Heart left ventricle (tissue), 16 donors: ENCODE measurements around the gene PPEF2. TPM values are rescaled to one million over a fixed set of nuclear protein-coding genes. Genes with fewer than 3 reads are reported as not detected.

ENCODE experiments used
- ATAC-seq, 4 donors: fragments of 200-7000 bp; cut with Tn5 transposase; one replicate each; pipeline ENCODE4 v1.9.1; 2020 to 2022; ENCODE audit warnings: moderate library complexity in 4 of 4, mild to moderate bottlenecking in 3 of 4, moderate number of reproducible peaks in 1 of 4
- DNase-seq, 5 donors: peaks; one replicate each; pipeline ENCODE4 v3.0.0-alpha.2; 2020
- H3K27ac ChIP-seq, 12 donors: fragments of 200-600 bp; sonication (generic) in 4 of 12; one replicate each; pipeline versions ENCODE4 v1.5.0 to v1.8.0; 2016 to 2022; ENCODE audit warnings: mild to moderate bottlenecking in 2 of 12
- H3K27me3 ChIP-seq, 9 donors: fragments of 200-600 bp; sonication (generic) in 2 of 9; one replicate each; pipeline versions ENCODE4 v1.5.1 to v1.8.0; 2016 to 2022; ENCODE audit warnings: mild to moderate bottlenecking in 3 of 9
- H3K36me3 ChIP-seq, 9 donors: fragments of 200-600 bp; sonication (generic) in 2 of 9; one replicate each; pipeline versions ENCODE4 v1.5.0 to v1.8.0; 2018 to 2022; ENCODE audit warnings: mild to moderate bottlenecking in 2 of 9
- H3K4me1 ChIP-seq, 12 donors: fragments of 200-600 bp; sonication (generic) in 4 of 12; one replicate each; pipeline versions ENCODE4 v1.5.0 to v1.8.0; 2016 to 2022; ENCODE audit warnings: mild to moderate bottlenecking in 3 of 12
- H3K4me3 ChIP-seq, 12 donors: fragments of 200-600 bp; sonication (generic) in 4 of 12; one replicate each; pipeline versions ENCODE4 v1.5.0 to v1.8.0; 2017 to 2022; ENCODE audit warnings: mild to moderate bottlenecking in 9 of 12, moderate library complexity in 4 of 12
- H3K9me3 ChIP-seq, 12 donors: fragments of 200-600 bp; sonication (generic) in 4 of 12; one replicate each; pipeline versions ENCODE4 v1.5.0 to v1.8.0; 2016 to 2022; ENCODE audit warnings: mild to moderate bottlenecking in 1 of 12
- CTCF ChIP-seq, 12 donors: fragments of 200-600 bp; sonication (generic) in 4 of 12; IDR thresholded peaks; one replicate each; pipeline versions ENCODE4 v1.5.0 to v1.8.0; 2018 to 2022; ENCODE audit warnings: antibody characterized with exemption in 12 of 12, mild to moderate bottlenecking in 5 of 12
- POLR2A ChIP-seq, 2 donors: fragments of 450-650 bp; IDR thresholded peaks; one replicate each; pipeline ENCODE4 v1.6.1; 2017; ENCODE audit warnings: antibody characterized with exemption in 2 of 2, mild to moderate bottlenecking in 2 of 2, moderate library complexity in 2 of 2
- WGBS, 4 donors: extraction: QIAGEN DNeasy Blood & Tissue Kit in 2 of 4; methylation state at CpG; one replicate each; pipeline versions ENCODE4 v1.1.5 to v1.1.7; 2013 to 2018; 5-methylcytosine and 5-hydroxymethylcytosine counted together
- intact Hi-C, 10 donors: fragments of 100-400 bp; cut with DNase I; formaldehyde crosslinking; loops; one replicate each; pipeline versions ENCODE4 v1.11.1 to v1.14.2; 2022
- polyA plus RNA-seq, 2 donors: library from polyadenylated mRNA; stranded (reverse); fragments of 200-250 nt; gene quantifications; one replicate each; pipeline ENCODE4 v1.2.3, GENCODE V29; 2013
- total RNA-seq, 9 donors: library from RNA; depleted of rRNA in 2 of 9; stranded (reverse); fragments of >200 nt in 2 of 9; fragmentation: NEBNext Ultra II Directional in 3 of 9; extraction: Animal tissue kit (Norgen Biotek cat#: 25700) in 3 of 9; gene quantifications; one replicate each; pipeline versions ENCODE4 v1.1.0 to v1.2.4, GENCODE V29; 2016 to 2023
- donor health status: ischemic (EF 13 %, LVEDD 7.1; RV severe dilation, severe dysfunction).
- donor health status: healthy with polysubstance abuse.
- donor health status: DM: no; HTN: yes; CAD: no.
- donor health status: DM: no; HTN: no; CAD: no.
- donor health status: ischemic (EF 25% LVEDD 6.9; RV normal size, moderate dysfunction).
- donor health status: ischemic (EF 25% LVEDD 5.7; RV mildly dilated, moderate dysfunction).
- donor health status: healthy.
- donor health status: DM: yes; HTN: yes; CAD: no.
- donor health status: ischemic (EF 35%, LVEDD 5.7; RV mildly dilated, moderate dysfunction).
- donor health status: nonischemic (EF 11% LVEDD 7.7; RV severe dilation, severe dysfunction).
- donor health status: DM: yes; HTN: yes; CAD: no.
- donor health status: PGD.
- donor health status: ischemic (EF 29% LVEDD 5.4; RV normal size, mild dysfunction).
- donor health status: nonischemic (EF 23%, LVEDD 6.1; RV moderate dilation, normal function).

The PPEF2 gene
- total and polyA plus RNA-seq, 11 donors: not detected

DNA sequence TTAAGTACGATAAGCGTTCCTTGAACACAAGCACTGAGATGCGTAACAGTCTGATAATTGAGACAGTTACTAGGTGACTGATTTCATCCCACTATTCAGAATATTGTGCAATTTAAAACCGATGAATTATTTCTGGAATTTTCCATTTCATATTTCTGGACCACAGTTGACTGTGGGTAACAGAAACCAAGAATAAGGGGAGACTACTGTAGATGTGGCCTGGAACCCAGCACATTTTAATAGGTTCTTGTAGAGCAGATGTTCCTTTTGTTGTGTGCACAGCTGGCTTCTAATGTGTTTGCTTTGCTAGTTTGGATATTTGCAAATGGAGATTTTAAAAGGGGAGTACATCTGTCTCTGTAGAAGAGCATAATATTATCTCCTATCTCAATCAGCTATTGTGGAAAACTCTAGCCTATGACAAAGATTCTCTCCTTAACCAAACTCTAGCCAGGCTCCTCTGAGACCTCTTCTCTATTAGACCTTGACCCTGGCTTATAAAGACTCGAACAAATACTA, 22.1 kb upstream of the PPEF2 start:
- no peaks in the 10 kb centered on the region for H3K9me3 ChIP-seq
- intact Hi-C loops: loop anchor here in 1 of 10 donors (10.0 kb wide), 1 partner anchor 140 kb away; no protein-coding TSS in a partner anchor
- ATAC-seq (no peak), DNase-seq (no peak)
- no peak overlapping the region for H3K27ac ChIP-seq
- H3K27me3 ChIP-seq: no peaks in the 10 kb centered on the region
- peaks cover 0 to 88% (median 60%) of the 10 kb centered on the region in 9 donors for H3K36me3 ChIP-seq
- no peak overlapping the region for H3K4me3 ChIP-seq
- WGBS, 4 donors: 95 to 98% (median 95%) methylated on average over 5 of the region's 5 CpGs
- no peak for TF ChIP-seq CTCF (IDR thresholded peaks at IDR 0.05)
- no peak for TF ChIP-seq POLR2A (IDR thresholded peaks at IDR 0.05)
- H3K4me1 ChIP-seq: peaks cover 0 to 9% (median 0%) of the 10 kb centered on the region in 12 donors

GRCh38 chr4:75922588-75922987, 20.3 kb upstream of the PPEF2 start:
- Histone ChIP-seq H3K36me3 (peaks cover 0 to 91% (median 66%) of the 10 kb centered on the region in 9 donors), H3K4me3 (no peak overlapping the region), H3K27me3 (no peaks in the 10 kb centered on the region), H3K27ac (no peak overlapping the region), H3K9me3 (no peaks in the 10 kb centered on the region), H3K4me1 (peaks cover 0 to 9% (median 0%) of the 10 kb centered on the region in 12 donors)
- 79 to 91% (median 83%) methylated on average over 1 of the region's 1 CpG for WGBS, 4 donors
- DNase-seq: no peak
- TF ChIP-seq CTCF (IDR thresholded peaks at IDR 0.05) (no peak), POLR2A (IDR thresholded peaks at IDR 0.05) (no peak)
- ATAC-seq: no peak
- intact Hi-C loops: loop anchor here in 1 of 10 donors (10.0 kb wide), 1 partner anchor 142 kb away; no protein-coding TSS in a partner anchor

DNA sequence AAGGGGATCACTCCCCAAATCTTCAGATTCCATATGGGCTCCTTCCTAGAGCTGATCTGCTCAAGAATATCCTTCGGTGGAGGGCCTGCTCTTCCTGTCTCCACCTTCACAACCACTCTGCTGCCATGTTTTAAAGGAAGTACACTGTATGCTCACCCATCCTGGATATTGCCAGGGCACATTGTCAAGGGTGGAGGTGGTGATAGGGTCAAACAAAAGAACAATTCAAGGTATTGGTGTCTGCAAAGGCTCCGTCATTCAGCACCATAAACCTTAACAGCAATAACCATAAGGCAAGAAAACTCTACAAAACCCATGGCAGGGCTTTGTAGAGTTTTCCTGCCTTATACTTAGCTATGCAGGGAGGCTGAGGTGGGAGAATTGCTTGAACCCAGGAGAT, 19.7 kb upstream of the PPEF2 start:
- Histone ChIP-seq H3K4me1 (peaks cover 0 to 9% (median 0%) of the 10 kb centered on the region in 12 donors), H3K4me3 (no peak overlapping the region), H3K27me3 (no peaks in the 10 kb centered on the region), H3K27ac (no peak overlapping the region), H3K36me3 (peaks cover 0 to 93% (median 71%) of the 10 kb centered on the region in 9 donors), H3K9me3 (no peaks in the 10 kb centered on the region)
- DNase-seq (no peak), ATAC-seq (no peak)
- TF ChIP-seq POLR2A (IDR thresholded peaks at IDR 0.05) (no peak), CTCF (IDR thresholded peaks at IDR 0.05) (no peak)
- intact Hi-C loops: loop anchor here in 1 of 10 donors (10.0 kb wide), 1 partner anchor 143 kb away; no protein-coding TSS in a partner anchor
- 90 to 94% (median 91%) methylated on average over 2 of the region's 2 CpGs for WGBS, 4 donors

DNA sequence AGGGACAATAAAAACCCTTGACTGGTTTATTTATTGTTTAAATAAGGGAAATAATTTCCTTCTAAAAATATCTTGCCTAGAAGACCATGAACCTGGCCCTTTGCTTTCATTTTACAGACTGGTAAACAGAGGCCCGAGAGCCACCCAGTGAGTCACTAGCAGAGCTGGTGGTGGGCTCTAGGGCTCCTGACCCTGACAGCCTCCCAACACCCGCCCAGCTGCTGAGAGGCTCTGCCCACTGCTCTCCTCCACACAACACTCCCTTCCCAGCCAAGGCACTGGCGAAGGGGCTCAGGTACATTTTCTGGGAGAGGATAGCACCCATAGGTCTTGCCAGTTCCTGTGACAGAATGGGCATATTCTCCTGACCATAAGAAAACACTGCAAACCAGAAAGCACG, 18.1 kb upstream of the PPEF2 start:
- ATAC-seq (no peak), DNase-seq (no peak)
- H3K36me3 ChIP-seq: peaks cover 0 to 85% (median 73%) of the 10 kb centered on the region in 9 donors
- no peaks in the 10 kb centered on the region for H3K9me3 ChIP-seq
- no peak overlapping the region for H3K4me3 ChIP-seq
- no peaks in the 10 kb centered on the region for H3K27me3 ChIP-seq
- intact Hi-C loops: loop anchor here in 1 of 10 donors (10.0 kb wide), 1 partner anchor 144 kb away; no protein-coding TSS in a partner anchor
- TF ChIP-seq CTCF (IDR thresholded peaks at IDR 0.05) (no peak), POLR2A (IDR thresholded peaks at IDR 0.05) (no peak)
- H3K4me1 ChIP-seq: peaks cover 0 to 9% (median 0%) of the 10 kb centered on the region in 12 donors
- H3K27ac ChIP-seq: no peak overlapping the region
- 96 to 100% (median 98%) methylated on average over 4 of the region's 4 CpGs for WGBS, 4 donors
